ENCODE results near the gene ADK.
"Not testable (repeated sequence)": the region's sequence is repeated elsewhere in the genome, so short reads cannot be mapped to it uniquely, and the experiment has no call there.

Gene ADK

DNA sequence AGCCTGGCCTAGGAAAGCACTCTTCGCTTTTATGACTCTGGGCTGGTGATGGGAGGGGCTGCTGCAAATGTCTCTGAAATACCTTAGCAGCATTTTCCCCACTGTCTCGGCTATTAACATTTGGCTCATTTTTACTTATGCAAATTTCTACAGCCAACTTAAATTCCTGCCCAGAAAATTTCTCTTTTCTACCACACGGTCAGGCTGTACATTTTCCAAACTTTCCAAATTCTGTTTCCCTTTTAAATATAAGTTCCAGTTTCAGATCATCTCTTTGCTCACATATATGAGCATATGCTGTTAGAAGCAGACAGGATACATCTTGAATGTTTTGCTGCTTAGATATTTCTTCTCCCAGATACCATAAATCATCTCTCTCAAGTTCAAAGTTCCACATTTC is 332.3 kb downstream of the ADK start:
- no peak for FAIRE-seq
- DNase-seq (ENCODE audit: insufficient read length, low spot score) = no peak
- TF ChIP-seq, protein P1, sequence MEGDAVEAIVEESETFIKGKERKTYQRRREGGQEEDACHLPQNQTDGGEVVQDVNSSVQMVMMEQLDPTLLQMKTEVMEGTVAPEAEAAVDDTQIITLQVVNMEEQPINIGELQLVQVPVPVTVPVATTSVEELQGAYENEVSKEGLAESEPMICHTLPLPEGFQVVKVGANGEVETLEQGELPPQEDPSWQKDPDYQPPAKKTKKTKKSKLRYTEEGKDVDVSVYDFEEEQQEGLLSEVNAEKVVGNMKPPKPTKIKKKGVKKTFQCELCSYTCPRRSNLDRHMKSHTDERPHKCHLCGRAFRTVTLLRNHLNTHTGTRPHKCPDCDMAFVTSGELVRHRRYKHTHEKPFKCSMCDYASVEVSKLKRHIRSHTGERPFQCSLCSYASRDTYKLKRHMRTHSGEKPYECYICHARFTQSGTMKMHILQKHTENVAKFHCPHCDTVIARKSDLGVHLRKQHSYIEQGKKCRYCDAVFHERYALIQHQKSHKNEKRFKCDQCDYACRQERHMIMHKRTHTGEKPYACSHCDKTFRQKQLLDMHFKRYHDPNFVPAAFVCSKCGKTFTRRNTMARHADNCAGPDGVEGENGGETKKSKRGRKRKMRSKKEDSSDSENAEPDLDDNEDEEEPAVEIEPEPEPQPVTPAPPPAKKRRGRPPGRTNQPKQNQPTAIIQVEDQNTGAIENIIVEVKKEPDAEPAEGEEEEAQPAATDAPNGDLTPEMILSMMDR (IDR thresholded peaks at IDR 0.05; ENCODE audit: insufficient read depth, missing control alignments) = no peak

DNA sequence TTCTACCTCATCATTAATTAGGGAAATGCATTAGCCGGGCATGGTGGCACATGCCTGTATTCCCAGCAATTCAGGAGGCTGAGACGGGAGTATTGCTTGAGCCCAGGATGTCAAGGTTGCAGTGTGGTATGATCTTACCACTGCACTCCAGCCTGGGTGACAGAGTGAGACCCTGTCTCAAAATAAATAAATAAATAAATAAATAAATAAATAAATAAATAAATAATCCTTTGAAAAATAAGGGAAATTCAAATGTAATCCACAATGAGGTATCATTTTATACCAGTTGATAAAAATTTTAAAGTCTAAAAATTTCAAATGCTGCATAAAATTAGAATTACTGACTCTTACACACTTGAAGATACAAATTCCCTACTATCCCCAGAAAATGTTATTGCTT is 334.3 kb downstream of the ADK start:
- FAIRE-seq (no peak), DNase-seq (ENCODE audit: insufficient read length, low spot score) (no peak)
- TF ChIP-seq, protein P1 (IDR thresholded peaks at IDR 0.05; ENCODE audit: insufficient read depth, missing control alignments) = no peak

DNA sequence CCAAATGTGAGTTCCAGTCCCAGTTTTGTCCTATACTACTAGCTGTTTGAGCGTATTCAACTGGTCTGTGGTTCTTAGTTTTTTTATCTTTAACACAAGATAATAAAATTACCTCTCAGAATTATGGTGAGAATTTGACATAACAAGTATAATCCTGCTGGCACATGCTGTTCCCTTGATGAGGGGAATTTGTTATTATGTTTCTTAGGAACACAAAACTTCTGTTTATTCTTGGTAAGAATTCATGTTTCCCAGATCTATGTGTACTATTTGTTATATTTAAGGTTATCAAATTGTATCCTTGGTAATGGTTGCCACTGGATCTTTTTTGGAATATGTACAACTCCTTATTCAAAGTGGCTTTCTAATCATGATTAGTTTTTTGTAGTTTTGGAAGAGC is 335.6 kb downstream of the ADK start:
- no peak for FAIRE-seq
- TF ChIP-seq, protein P1 (IDR thresholded peaks at IDR 0.05; ENCODE audit: insufficient read depth, missing control alignments) = no peak
- DNase-seq (ENCODE audit: insufficient read length, low spot score) = no peak

DNA sequence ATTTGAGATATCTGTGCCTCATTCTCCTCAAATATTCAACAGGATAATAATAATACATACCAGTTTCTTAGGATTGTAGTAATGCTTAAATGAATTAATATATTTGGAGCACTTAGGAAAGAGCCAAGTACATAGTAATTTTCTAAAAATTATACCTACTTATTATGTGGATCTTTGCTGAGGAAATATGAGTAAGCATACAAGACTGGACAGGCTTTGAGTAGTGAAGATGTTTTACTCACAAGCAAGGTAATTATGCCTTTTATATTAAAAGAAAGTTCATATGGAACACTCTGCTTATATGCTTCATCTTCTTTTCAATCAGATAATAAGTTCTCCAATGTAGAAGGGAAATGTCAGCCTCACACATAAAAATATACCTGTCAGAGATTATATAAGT is 337.9 kb downstream of the ADK start:
- no peak for DNase-seq (ENCODE audit: insufficient read length, low spot score)
- peak; percentile 56 for FAIRE-seq
- TF ChIP-seq, protein P1 (IDR thresholded peaks at IDR 0.05; ENCODE audit: insufficient read depth, missing control alignments) = no peak

DNA sequence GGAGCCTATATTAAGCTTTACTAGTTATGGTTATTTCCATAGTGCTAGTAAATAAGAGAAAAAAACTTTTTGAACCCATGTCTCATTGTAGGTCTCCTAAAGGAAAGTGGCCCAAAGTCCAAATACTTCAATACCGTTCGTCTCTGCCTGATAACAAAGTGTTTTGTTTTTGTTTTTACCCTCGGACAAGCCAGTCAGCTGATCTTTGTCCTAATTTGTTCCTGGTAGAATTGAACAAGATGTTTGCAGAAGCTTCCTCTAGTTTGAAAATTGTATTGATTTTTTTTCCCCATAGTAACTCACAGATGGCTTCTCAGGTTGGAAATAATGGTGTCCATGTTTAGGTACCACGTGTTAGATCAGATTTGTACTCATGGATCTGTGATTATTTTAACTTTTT is 339.5 kb downstream of the ADK start:
- FAIRE-seq = no peak
- TF ChIP-seq, protein P1 (IDR thresholded peaks at IDR 0.05; ENCODE audit: insufficient read depth, missing control alignments) = no peak
- DNase-seq (ENCODE audit: insufficient read length, low spot score) = no peak

DNA sequence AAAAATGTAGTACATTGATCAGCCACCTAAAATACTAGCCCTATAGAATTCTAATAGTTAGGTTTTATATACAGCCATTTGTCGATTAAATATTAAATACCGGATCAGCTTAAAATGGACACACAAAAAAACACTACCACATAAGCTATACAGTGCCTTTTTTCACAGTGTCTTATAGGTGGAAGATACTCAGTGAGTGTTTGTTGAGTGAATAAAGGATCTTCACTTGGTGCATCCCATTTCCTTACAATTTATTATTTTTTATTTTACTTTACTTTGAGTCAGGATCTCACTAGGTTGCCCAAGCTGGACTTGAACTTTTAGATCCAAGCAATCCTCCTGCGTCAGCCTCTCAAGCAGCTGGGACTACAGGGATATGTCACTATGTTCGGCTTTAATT is 340.0 kb downstream of the ADK start:
- TF ChIP-seq, protein P1 (IDR thresholded peaks at IDR 0.05; ENCODE audit: insufficient read depth, missing control alignments) = no peak
- FAIRE-seq (no peak), DNase-seq (ENCODE audit: insufficient read length, low spot score) (no peak)

DNA sequence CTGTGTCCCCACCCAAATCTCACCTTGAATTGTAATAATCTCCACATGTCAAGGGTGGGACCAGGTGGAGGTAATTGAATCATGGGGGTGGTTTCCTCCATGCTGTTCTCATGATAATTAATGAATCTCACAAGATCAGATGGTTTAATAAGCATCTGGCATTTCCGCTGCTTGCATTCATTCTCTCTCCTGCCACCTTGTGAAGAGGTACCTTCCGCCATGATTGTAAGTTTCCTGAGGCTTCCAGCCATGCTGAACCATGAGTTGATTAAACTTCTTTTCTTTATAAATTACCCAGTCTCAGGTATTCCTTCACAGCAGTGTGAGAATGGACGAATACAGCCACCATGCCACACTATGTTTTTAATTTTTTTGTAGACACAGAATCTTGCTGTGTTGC is 345.3 kb downstream of the ADK start:
- DNase-seq (ENCODE audit: insufficient read length, low spot score); FAIRE-seq: not testable (repeated sequence)

DNA sequence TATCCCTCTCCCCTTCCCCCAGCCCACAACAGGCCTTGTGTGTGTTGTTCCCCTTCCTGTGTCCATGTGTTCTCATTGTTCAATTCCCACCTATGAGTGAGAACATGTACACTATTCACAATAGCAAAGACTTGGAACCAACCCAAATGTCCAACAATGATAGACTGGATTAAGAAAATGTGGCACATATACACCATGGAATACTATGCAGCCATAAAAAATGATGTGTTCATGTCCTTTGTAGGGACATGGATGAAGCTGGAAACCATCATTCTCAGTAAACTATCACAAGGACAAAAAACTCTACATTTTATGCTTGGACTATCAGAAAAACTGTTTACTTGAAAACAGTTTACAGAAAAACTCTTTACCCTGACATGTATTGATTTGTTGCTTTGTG is 347.6 kb downstream of the ADK start:
- not testable (repeated sequence) for FAIRE-seq; DNase-seq (ENCODE audit: insufficient read length, low spot score)
